ENCODE measurements around the gene FKRP. TPM values are rescaled to one million over a fixed set of nuclear protein-coding genes. Genes with fewer than 3 reads are reported as not detected.
"Not testable (repeated sequence)": the region's sequence is repeated elsewhere in the genome, so short reads cannot be mapped to it uniquely, and the experiment has no call there.

Gene FKRP
- total and polyA plus RNA-seq, 5 donors: 15.0 to 22.7 (median 20.0) TPM

GRCh38 chr19:46760897-46761296 lies 15.0 kb downstream of the FKRP start:
- H3K9me3 ChIP-seq (ENCODE audit: control insufficient read depth, low read length); intact Hi-C loops (cut with DNase I); DNase-seq; H3K4me3 ChIP-seq (ENCODE audit: low read length); H3K27ac ChIP-seq (ENCODE audit: low read length); H3K27me3 ChIP-seq (ENCODE audit: control insufficient read depth, insufficient read depth); ATAC-seq; H3K4me1 ChIP-seq (ENCODE audit: control insufficient read depth, insufficient read depth, low read length): not testable (repeated sequence)
- WGBS: 71% methylated on average over 4 of the region's 4 CpGs

DNA sequence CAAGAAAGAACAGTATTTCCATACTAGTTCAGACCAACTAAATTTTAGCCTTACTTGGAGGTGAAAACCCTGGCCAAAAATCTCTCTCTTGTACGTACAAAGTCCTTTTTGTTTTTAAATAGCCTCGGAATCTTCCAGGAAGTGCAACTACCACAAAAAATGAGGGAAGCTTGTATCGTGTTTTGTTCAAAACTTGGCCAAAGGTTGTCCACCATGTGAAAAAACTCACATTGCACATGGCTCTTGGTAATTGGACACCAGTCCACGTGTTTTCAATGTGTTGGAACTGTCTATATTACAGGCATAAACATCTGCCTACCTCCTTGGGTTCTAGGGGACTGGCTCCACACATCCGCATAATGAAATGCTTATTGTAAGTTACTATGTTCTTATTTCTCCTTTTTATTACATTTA lies 15.6 kb downstream of the FKRP start:
- no peak overlapping the region for H3K27ac ChIP-seq (ENCODE audit: low read length)
- ATAC-seq (no peak), DNase-seq (no peak)
- H3K4me1 ChIP-seq (ENCODE audit: control insufficient read depth, insufficient read depth, low read length): no peaks in the 10 kb centered on the region
- 45% methylated on average over 5 of the region's 5 CpGs for WGBS
- H3K9me3 ChIP-seq (ENCODE audit: control insufficient read depth, low read length): no peaks in the 10 kb centered on the region
- intact Hi-C loops (cut with DNase I): no loop called here
- no peak overlapping the region for H3K4me3 ChIP-seq (ENCODE audit: low read length)
- H3K27me3 ChIP-seq (ENCODE audit: control insufficient read depth, insufficient read depth): no peaks in the 10 kb centered on the region

DNA sequence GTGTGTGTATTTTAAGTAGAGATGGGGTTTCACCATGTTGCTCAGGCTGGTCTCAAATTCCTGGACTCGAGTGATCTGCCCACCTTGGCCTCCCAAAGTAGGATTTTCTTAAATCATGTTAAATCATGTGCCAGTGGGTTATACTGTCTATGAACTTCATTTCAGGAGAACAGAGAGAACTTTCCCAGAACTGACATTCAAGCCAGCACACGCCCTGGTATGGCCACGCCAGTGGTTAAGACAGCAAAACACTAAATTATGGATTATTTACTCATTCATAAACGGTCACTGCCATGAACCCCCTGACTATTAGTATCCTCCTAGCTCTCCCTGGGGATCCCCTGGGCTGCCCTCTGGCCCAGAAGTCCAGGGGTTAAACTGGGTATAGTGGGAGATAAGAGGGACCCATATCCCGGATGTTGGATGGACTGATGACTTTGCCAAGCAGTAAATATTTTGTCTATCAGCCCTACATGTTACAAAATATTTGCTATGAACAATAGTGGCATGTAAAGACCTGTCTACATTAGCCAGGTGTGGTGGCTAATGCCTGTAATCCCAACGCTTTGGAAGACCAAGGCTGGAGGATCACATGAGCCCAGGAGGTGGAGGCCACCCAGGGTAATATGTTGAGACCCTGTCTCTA lies 16.5 kb downstream of the FKRP start:
- H3K4me3 ChIP-seq (ENCODE audit: low read length): no peak overlapping the region
- no peaks in the 10 kb centered on the region for H3K27me3 ChIP-seq (ENCODE audit: control insufficient read depth, insufficient read depth)
- H3K9me3 ChIP-seq (ENCODE audit: control insufficient read depth, low read length): no peaks in the 10 kb centered on the region
- no peaks in the 10 kb centered on the region for H3K4me1 ChIP-seq (ENCODE audit: control insufficient read depth, insufficient read depth, low read length)
- 82% methylated on average over 6 of the region's 6 CpGs for WGBS
- DNase-seq (no peak), ATAC-seq (no peak)
- H3K27ac ChIP-seq (ENCODE audit: low read length): no peak overlapping the region
- intact Hi-C loops (cut with DNase I): no loop called here

DNA sequence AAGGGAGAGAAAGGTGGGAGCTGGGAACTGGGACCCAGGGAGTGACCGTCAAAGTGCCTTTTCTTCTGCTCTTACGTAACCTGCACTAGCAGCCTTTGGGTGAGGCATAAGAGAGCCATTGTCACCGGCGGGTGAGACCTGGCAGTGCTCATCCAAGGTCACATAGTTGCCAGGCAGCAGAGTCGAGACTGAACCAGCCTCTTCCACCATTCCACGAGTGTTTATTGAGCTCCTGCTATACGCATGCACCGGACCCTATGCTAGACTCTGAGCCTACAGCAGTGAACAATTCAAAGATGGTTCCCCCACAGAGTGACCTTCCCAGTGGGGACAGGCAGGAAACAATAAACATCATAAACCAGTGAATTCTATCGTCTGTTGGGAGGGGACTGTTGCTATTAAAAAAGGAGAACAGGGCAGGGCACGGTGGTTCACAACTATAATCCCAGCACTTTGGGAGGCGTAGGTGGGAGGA lies 19.0 kb downstream of the FKRP start:
- DNase-seq: no peak
- Histone ChIP-seq H3K4me3 (ENCODE audit: low read length) (no peak overlapping the region), H3K4me1 (ENCODE audit: control insufficient read depth, insufficient read depth, low read length) (no peaks in the 10 kb centered on the region), H3K27me3 (ENCODE audit: control insufficient read depth, insufficient read depth) (no peaks in the 10 kb centered on the region), H3K27ac (ENCODE audit: low read length) (no peak overlapping the region), H3K9me3 (ENCODE audit: control insufficient read depth, low read length) (no peaks in the 10 kb centered on the region)
- ATAC-seq: peak; percentile 21 to 66
- intact Hi-C loops (cut with DNase I): no loop called here
- 58% methylated on average over 11 of the region's 11 CpGs for WGBS

- 63% methylated on average over 18 of the region's 18 CpGs for WGBS
- no peaks in the 10 kb centered on the region for H3K4me1 ChIP-seq (ENCODE audit: control insufficient read depth, insufficient read depth, low read length)
- ATAC-seq (peak; percentile 10 to 54), DNase-seq (peak in 1 of 3 donors; percentile 79)
- no peak overlapping the region for H3K4me3 ChIP-seq (ENCODE audit: low read length)
- no peaks in the 10 kb centered on the region for H3K27me3 ChIP-seq (ENCODE audit: control insufficient read depth, insufficient read depth)
- no peaks in the 10 kb centered on the region for H3K9me3 ChIP-seq (ENCODE audit: control insufficient read depth, low read length)
- H3K27ac ChIP-seq (ENCODE audit: low read length): no peak overlapping the region
- intact Hi-C loops (cut with DNase I): no loop called here
These were observed 20.9 kb downstream of the FKRP start for GRCh38 chr19:46766569-46767317.

DNA sequence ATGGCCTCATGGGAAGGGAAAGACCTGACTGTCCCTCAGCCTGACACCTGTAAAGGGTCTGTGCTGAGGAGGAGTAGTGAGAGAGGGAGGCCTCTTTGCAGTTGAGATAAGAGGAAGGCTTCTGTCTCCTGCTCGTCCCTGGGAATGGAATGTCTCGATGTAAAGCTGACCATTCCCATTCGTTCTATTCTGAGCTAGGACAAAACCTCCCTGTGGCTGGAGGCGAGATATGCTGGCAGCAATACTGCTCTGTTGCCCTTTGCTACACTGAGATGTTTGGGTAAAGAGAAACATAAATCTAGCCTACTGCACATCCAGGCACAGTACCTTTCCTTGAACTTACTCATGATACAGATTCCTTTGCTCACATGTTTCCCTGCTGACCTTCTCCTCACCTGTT lies 22.9 kb downstream of the FKRP start:
- 31% methylated on average over 4 of the region's 4 CpGs for WGBS
- DNase-seq: peak in 1 of 3 donors; percentile 49
- H3K27me3 ChIP-seq (ENCODE audit: control insufficient read depth, insufficient read depth); ATAC-seq; H3K4me1 ChIP-seq (ENCODE audit: control insufficient read depth, insufficient read depth, low read length); H3K4me3 ChIP-seq (ENCODE audit: low read length); H3K9me3 ChIP-seq (ENCODE audit: control insufficient read depth, low read length); intact Hi-C loops (cut with DNase I): not testable (repeated sequence)
- H3K27ac ChIP-seq (ENCODE audit: low read length): peak overlapping the region; percentile 83

DNA sequence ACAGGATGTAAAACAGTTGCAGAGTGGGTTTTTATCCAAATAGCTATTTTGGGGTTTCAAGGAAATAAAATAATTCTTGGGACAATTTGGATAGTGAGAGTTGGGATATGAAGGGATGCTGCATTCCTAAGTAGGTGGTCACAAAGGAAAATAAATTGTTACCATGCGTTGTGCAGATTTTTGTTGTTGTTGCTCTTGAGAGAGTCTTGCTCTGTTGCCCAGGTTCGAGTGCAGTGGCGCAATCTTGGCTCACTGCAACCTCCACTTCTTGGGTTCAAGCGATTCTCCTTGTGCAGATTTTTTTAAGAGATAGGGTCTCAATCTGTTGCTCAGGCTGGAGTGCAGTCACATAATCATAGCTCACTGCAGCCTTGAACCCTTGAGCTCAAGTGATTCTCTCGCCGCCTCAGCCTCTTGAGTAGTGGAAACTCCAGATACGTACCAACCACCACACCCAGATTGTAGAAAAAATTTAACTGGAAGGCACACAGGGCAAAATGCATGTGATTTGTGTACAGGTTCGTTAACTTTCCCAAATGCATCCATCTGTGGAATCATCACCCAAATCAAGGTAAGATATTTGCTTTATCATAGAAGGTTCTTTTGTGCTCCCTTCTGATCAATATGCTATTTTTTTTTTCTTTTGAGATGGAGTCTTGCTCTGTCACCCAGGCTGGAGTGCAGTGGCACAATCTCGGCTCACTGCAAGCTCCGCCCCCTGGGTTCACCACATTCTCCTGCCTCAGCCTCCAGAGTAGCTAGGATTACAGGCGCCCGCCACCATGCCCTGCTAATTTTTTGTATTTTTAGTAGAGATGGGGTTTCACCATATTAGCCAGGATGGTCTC lies 26.5 kb downstream of the FKRP start:
- no peaks in the 10 kb centered on the region for H3K27me3 ChIP-seq (ENCODE audit: control insufficient read depth, insufficient read depth)
- no peaks in the 10 kb centered on the region for H3K9me3 ChIP-seq (ENCODE audit: control insufficient read depth, low read length)
- WGBS: 84% methylated on average over 12 of the region's 12 CpGs
- peak in 1 of 3 donors; percentile 21 for DNase-seq
- H3K4me1 ChIP-seq (ENCODE audit: control insufficient read depth, insufficient read depth, low read length): no peaks in the 10 kb centered on the region
- no peak overlapping the region for H3K27ac ChIP-seq (ENCODE audit: low read length)
- no peak overlapping the region for H3K4me3 ChIP-seq (ENCODE audit: low read length)
- no peak for ATAC-seq
- intact Hi-C loops (cut with DNase I): no loop called here

DNA sequence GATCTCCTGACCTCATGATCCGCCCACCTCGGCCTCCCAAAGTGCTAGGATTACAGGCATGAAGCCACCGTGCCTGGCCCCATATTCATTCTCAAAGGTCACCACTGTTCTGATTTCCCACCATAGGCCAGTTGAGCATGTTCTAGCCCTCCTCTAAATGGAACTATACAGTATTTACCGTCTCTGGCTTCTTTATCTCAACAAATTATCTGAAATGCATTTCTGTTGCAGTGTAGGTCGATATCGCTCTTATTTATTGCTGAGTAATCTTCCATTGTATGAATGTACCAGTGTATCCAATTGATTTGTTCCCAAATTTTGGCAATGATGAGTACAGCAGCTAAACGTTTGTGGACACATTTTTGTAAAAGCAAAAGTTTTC lies 27.2 kb downstream of the FKRP start:
- no peaks in the 10 kb centered on the region for H3K27me3 ChIP-seq (ENCODE audit: control insufficient read depth, insufficient read depth)
- H3K27ac ChIP-seq (ENCODE audit: low read length): no peak overlapping the region
- intact Hi-C loops (cut with DNase I): no loop called here
- H3K4me1 ChIP-seq (ENCODE audit: control insufficient read depth, insufficient read depth, low read length): no peaks in the 10 kb centered on the region
- 75% methylated on average over 7 of the region's 7 CpGs for WGBS
- ATAC-seq: no peak
- no peak for DNase-seq
- no peaks in the 10 kb centered on the region for H3K9me3 ChIP-seq (ENCODE audit: control insufficient read depth, low read length)
- H3K4me3 ChIP-seq (ENCODE audit: low read length): no peak overlapping the region

DNA sequence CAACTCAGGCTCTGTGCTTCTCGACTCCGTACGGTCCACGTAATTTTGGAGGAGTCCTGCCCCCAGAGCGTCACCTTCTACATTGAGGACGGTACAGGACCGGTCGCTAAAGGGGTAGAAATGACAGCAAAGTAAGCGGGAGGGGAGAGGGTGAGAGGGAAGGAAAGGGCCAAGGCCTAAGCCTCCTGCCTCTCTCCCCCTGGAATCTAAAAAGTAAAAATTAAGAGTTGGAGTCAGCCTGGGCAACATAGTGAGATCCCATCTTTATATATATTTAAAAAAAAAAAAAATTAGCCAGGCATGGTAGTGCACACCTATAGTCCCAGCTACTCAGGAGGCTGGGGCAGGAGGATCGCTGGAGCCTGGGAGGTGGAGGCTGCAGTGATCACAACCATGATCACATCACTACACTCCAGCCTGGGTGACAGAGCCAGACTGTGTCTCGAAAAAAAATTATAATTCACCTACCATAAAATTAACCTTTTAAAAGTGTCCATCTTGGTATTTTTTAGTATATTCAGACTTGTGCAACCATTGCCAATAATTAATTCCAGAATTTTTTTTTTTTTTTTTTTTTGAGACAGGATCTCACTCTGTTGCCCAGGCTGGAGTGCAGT lies 29.9 kb downstream of the FKRP start:
- no peak for DNase-seq
- intact Hi-C loops (cut with DNase I): no loop called here
- no peak for ATAC-seq
- Histone ChIP-seq H3K27me3 (ENCODE audit: control insufficient read depth, insufficient read depth) (no peaks in the 10 kb centered on the region), H3K9me3 (ENCODE audit: control insufficient read depth, low read length) (no peaks in the 10 kb centered on the region), H3K4me3 (ENCODE audit: low read length) (no peak overlapping the region), H3K27ac (ENCODE audit: low read length) (no peak overlapping the region), H3K4me1 (ENCODE audit: control insufficient read depth, insufficient read depth, low read length) (no peaks in the 10 kb centered on the region)
- WGBS: 96% methylated on average over 11 of the region's 11 CpGs

DNA sequence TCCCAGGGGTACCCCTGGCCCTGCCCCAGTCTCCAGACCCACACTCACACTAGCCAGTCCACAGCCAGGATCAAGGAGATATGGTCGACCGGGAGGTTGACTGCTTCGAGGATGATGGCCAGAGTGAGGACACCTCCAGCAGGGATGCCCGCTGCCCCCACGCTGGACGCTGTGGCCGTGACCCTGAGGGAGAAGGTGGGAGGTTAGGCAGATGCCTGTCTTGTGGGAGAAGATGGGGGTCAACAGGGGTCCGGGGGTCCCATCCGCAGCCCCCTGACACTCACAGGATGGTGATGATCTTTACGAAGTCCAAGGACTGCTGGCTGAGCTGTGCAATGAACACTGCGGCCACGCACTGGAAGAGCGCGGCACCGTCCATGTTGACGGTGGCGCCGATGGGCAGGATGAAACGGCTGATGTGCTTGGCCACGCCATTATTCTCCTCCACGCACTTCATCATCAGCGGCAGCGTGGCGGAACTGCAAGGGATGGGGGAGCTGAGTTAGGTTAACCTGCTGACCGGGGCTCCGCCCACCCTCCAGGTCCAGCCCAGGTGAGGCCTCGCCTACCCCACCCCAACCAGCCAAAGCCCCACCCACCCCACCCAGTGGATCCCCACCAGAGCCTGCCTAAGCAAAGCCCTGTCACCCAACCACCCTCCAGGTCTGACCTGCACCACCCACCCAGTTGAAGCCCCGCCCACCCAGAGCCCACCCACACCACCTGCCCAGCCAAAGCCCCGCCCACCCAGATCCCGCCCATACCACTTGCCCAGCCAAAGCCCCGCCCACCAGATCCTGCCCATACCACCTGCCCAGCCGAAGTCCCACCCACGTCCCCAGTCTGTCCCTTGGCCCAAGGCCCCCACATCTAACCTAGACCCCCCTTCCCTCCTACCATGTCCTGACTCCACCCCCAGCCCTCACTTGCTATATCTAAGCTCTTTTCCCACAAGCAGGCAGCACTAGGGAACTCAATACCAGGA lies 31.4 kb downstream of the FKRP start:
- Histone ChIP-seq H3K4me3 (ENCODE audit: low read length) (no peak overlapping the region), H3K27ac (ENCODE audit: low read length) (no peak overlapping the region), H3K27me3 (ENCODE audit: control insufficient read depth, insufficient read depth) (no peaks in the 10 kb centered on the region), H3K4me1 (ENCODE audit: control insufficient read depth, insufficient read depth, low read length) (no peaks in the 10 kb centered on the region), H3K9me3 (ENCODE audit: control insufficient read depth, low read length) (no peaks in the 10 kb centered on the region)
- intact Hi-C loops (cut with DNase I): no loop called here
- 95% methylated on average over 33 of the region's 33 CpGs for WGBS
- peak in 1 of 3 donors; percentile 57 for DNase-seq
- ATAC-seq: peak; percentile 16 to 30

All from right cardiac atrium (tissue), 5 donors.